OCI-LY1 (cell line): Measurements from ENCODE around the gene ECM1.

Source experiments
- H2AFZ ChIP-seq: fragments of 200-600 bp; sonication (generic), shearing (Covaris generic); 2 replicates; pipeline ENCODE4 v1.6.0; 2014; ENCODE audit warnings: antibody characterized with exemption, mild to moderate bottlenecking, low read length
- H3F3A ChIP-seq: fragments of 200-600 bp; sonication (generic), shearing (Covaris generic); 2 replicates; pipeline ENCODE4 v1.6.0; 2014; ENCODE audit warnings: mild to moderate bottlenecking, antibody characterized with exemption, low read length, moderate library complexity; ENCODE audit not compliant: insufficient read depth
- H3K27ac ChIP-seq: fragments of 200-600 bp; sonication (generic); 2 replicates; pipeline ENCODE4 v1.5.1; 2014; ENCODE audit warnings: low read length, mixed run types, mild to moderate bottlenecking, low read depth; ENCODE audit not compliant: poor library complexity, severe bottlenecking
- H3K27me3 ChIP-seq: fragments of 200-600 bp; sonication (generic); 2 replicates; pipeline ENCODE4 v1.6.0; 2014; ENCODE audit warnings: antibody characterized with exemption, mild to moderate bottlenecking, low read length, moderate library complexity; ENCODE audit not compliant: insufficient read depth
- H3K36me3 ChIP-seq: fragments of 200-600 bp; sonication (generic); 2 replicates; pipeline ENCODE4 v1.6.1; 2014; ENCODE audit warnings: mild to moderate bottlenecking, antibody characterized with exemption, low read length, moderate library complexity, mixed read lengths; ENCODE audit not compliant: insufficient read depth
- H3K4me1 ChIP-seq: fragments of 200-600 bp; sonication (generic); 2 replicates; pipeline ENCODE4 v1.5.1; 2014; ENCODE audit warnings: mild to moderate bottlenecking, low read length, moderate library complexity; ENCODE audit not compliant: insufficient read depth, severe bottlenecking
- H3K4me2 ChIP-seq: fragments of 200-600 bp; sonication (generic), shearing (Covaris generic); 2 replicates; pipeline ENCODE4 v1.6.1; 2014; ENCODE audit warnings: low read length
- H3K4me3 ChIP-seq: fragments of 200-600 bp; sonication (generic); 2 replicates; pipeline ENCODE4 v1.5.1; 2014; ENCODE audit warnings: low read length, low read depth, mild to moderate bottlenecking, mixed read lengths; ENCODE audit not compliant: poor library complexity, severe bottlenecking
- H3K79me2 ChIP-seq: fragments of 200-600 bp; shearing (Covaris generic); 2 replicates; pipeline ENCODE4 v1.6.1; 2016; ENCODE audit warnings: mixed run types, low read length, mixed read lengths; ENCODE audit not compliant: insufficient read depth
- H3K9ac ChIP-seq: fragments of 200-600 bp; sonication (generic), shearing (Covaris generic); 2 replicates; pipeline ENCODE4 v1.6.1; 2014; ENCODE audit warnings: mild to moderate bottlenecking, low read length, mixed read lengths
- H3K9me2 ChIP-seq: fragments of 200-600 bp; sonication (generic), shearing (Covaris generic); 2 replicates; pipeline ENCODE4 v1.6.1; 2014; ENCODE audit warnings: low read depth, mild to moderate bottlenecking, low read length, mixed read lengths
- H3K9me3 ChIP-seq: fragments of 200-600 bp; shearing (Covaris generic); 2 replicates; pipeline ENCODE4 v1.6.1; 2014; ENCODE audit warnings: low read length, mixed read lengths
- H4K20me1 ChIP-seq: fragments of 200-600 bp; sonication (generic), shearing (Covaris generic); 2 replicates; pipeline ENCODE4 v1.6.0; 2016; ENCODE audit warnings: mild to moderate bottlenecking, low read length; ENCODE audit not compliant: insufficient read depth
- EZH2 ChIP-seq: fragments of 200-600 bp; sonication (generic), shearing (Covaris generic); IDR thresholded peaks from 2 replicates; pipeline ENCODE4 v1.8.0; 2017; ENCODE audit warnings: borderline replicate concordance, mixed run types, mild to moderate bottlenecking, antibody characterized with exemption, low read length, moderate library complexity, mixed read lengths
- TF ChIP-seq, protein P1 (sequence below): fragments of 200-600 bp; sonication (generic), shearing (Covaris generic); IDR thresholded peaks from 2 replicates; pipeline ENCODE4 v1.5.1; 2017; ENCODE audit warnings: mild to moderate bottlenecking, antibody characterized with exemption, low read length, moderate library complexity, mixed read lengths

ECM1 gene

GRCh38 chr1:150552911-150553289 lies 45.0 kb downstream of the ECM1 start:
- H3F3A ChIP-seq = no peaks in the 10 kb centered on the region; the same call in 1 of the 2 replicates
- H3K4me1 ChIP-seq = peaks cover 6% of the 10 kb centered on the region
- TF ChIP-seq, protein P1, sequence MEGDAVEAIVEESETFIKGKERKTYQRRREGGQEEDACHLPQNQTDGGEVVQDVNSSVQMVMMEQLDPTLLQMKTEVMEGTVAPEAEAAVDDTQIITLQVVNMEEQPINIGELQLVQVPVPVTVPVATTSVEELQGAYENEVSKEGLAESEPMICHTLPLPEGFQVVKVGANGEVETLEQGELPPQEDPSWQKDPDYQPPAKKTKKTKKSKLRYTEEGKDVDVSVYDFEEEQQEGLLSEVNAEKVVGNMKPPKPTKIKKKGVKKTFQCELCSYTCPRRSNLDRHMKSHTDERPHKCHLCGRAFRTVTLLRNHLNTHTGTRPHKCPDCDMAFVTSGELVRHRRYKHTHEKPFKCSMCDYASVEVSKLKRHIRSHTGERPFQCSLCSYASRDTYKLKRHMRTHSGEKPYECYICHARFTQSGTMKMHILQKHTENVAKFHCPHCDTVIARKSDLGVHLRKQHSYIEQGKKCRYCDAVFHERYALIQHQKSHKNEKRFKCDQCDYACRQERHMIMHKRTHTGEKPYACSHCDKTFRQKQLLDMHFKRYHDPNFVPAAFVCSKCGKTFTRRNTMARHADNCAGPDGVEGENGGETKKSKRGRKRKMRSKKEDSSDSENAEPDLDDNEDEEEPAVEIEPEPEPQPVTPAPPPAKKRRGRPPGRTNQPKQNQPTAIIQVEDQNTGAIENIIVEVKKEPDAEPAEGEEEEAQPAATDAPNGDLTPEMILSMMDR = no peak
- TF ChIP-seq EZH2 = no peak
- no peaks in the 10 kb centered on the region for H4K20me1 ChIP-seq
- no peak overlapping the region for H3K9ac ChIP-seq
- no peaks in the 10 kb centered on the region for H3K9me3 ChIP-seq
- H2AFZ ChIP-seq = no peak overlapping the region
- H3K9me2 ChIP-seq = no peaks in the 10 kb centered on the region
- no peak overlapping the region for H3K4me3 ChIP-seq
- no peaks in the 10 kb centered on the region for H3K79me2 ChIP-seq
- no peak overlapping the region for H3K4me2 ChIP-seq
- no peaks in the 10 kb centered on the region for H3K36me3 ChIP-seq
- H3K27ac ChIP-seq = no peak overlapping the region
- H3K27me3 ChIP-seq = peaks cover 5% of the 10 kb centered on the region; the same call in 1 of the 2 replicates

GRCh38 chr1:150553392-150554085 lies 45.6 kb downstream of the ECM1 start:
- Histone ChIP-seq H3K4me2 (no peak overlapping the region), H3K9me3 (no peaks in the 10 kb centered on the region)

GRCh38 chr1:150554086-150554452 lies 46.2 kb downstream of the ECM1 start:
- no peaks in the 10 kb centered on the region; the same call in 1 of the 2 replicates for H3F3A ChIP-seq
- TF ChIP-seq, protein P1 = no peak
- no peak for TF ChIP-seq EZH2
- H3K9ac ChIP-seq = no peak overlapping the region
- H3K27me3 ChIP-seq = peaks cover 5% of the 10 kb centered on the region; the same call in 1 of the 2 replicates
- H3K9me2 ChIP-seq = no peaks in the 10 kb centered on the region
- no peak overlapping the region for H3K4me2 ChIP-seq
- H3K36me3 ChIP-seq = no peaks in the 10 kb centered on the region
- H4K20me1 ChIP-seq = no peaks in the 10 kb centered on the region
- no peaks in the 10 kb centered on the region for H3K79me2 ChIP-seq
- no peaks in the 10 kb centered on the region for H3K4me1 ChIP-seq
- H3K27ac ChIP-seq = no peak overlapping the region
- H3K4me3 ChIP-seq = no peak overlapping the region
- H3K9me3 ChIP-seq = no peaks in the 10 kb centered on the region
- no peak overlapping the region for H2AFZ ChIP-seq

More at GRCh38 chr1:150553392-150554085, 45.6 kb downstream of the ECM1 start:
- no peaks in the 10 kb centered on the region for H4K20me1 ChIP-seq
- no peaks in the 10 kb centered on the region for H3K9me2 ChIP-seq
- no peaks in the 10 kb centered on the region for H3K79me2 ChIP-seq
- H3K27me3 ChIP-seq = peaks cover 5% of the 10 kb centered on the region; the same call in 1 of the 2 replicates
- H3K4me1 ChIP-seq = peaks cover 4% of the 10 kb centered on the region
- no peak for TF ChIP-seq EZH2
- TF ChIP-seq, protein P1 = no peak
- no peak overlapping the region for H3K4me3 ChIP-seq
- H2AFZ ChIP-seq = no peak overlapping the region
- no peaks in the 10 kb centered on the region; the same call in 1 of the 2 replicates for H3F3A ChIP-seq
- no peak overlapping the region for H3K9ac ChIP-seq
- H3K36me3 ChIP-seq = no peaks in the 10 kb centered on the region
- no peak overlapping the region for H3K27ac ChIP-seq
